Lung microvascular endothelial cell (primary cell): ENCODE results near the gene UBAP2. TPM values are rescaled to one million over a fixed set of nuclear protein-coding genes. Genes with fewer than 3 reads are reported as not detected.
A peak's percentile ranks its signal among the peaks of the same experiment; 100 is the strongest.

Experiments used
- DNase-seq, 2 donors: peaks; one replicate each; pipeline versions ENCODE4 v3.0.0 to v3.0.0-alpha.2; 2010; ENCODE audit warnings: low read depth in 2 of 2
- total RNA-seq: library from RNA; depleted of rRNA; stranded (reverse); fragments of >200 nt; gene quantifications from 2 replicates; pipeline ENCODE4 v1.2.1, GENCODE V29; 2014

Gene UBAP2, protein sequence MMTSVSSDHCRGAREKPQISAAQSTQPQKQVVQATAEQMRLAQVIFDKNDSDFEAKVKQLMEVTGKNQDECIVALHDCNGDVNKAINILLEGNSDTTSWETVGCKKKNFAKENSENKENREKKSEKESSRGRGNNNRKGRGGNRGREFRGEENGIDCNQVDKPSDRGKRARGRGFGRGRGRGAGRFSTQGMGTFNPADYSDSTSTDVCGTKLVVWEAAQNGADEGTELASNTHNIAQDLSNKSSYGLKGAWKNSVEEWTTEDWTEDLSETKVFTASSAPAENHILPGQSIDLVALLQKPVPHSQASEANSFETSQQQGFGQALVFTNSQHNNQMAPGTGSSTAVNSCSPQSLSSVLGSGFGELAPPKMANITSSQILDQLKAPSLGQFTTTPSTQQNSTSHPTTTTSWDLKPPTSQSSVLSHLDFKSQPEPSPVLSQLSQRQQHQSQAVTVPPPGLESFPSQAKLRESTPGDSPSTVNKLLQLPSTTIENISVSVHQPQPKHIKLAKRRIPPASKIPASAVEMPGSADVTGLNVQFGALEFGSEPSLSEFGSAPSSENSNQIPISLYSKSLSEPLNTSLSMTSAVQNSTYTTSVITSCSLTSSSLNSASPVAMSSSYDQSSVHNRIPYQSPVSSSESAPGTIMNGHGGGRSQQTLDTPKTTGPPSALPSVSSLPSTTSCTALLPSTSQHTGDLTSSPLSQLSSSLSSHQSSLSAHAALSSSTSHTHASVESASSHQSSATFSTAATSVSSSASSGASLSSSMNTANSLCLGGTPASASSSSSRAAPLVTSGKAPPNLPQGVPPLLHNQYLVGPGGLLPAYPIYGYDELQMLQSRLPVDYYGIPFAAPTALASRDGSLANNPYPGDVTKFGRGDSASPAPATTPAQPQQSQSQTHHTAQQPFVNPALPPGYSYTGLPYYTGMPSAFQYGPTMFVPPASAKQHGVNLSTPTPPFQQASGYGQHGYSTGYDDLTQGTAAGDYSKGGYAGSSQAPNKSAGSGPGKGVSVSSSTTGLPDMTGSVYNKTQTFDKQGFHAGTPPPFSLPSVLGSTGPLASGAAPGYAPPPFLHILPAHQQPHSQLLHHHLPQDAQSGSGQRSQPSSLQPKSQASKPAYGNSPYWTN
- total RNA-seq = 12.4 and 27.0 TPM in 2 replicates

DNA sequence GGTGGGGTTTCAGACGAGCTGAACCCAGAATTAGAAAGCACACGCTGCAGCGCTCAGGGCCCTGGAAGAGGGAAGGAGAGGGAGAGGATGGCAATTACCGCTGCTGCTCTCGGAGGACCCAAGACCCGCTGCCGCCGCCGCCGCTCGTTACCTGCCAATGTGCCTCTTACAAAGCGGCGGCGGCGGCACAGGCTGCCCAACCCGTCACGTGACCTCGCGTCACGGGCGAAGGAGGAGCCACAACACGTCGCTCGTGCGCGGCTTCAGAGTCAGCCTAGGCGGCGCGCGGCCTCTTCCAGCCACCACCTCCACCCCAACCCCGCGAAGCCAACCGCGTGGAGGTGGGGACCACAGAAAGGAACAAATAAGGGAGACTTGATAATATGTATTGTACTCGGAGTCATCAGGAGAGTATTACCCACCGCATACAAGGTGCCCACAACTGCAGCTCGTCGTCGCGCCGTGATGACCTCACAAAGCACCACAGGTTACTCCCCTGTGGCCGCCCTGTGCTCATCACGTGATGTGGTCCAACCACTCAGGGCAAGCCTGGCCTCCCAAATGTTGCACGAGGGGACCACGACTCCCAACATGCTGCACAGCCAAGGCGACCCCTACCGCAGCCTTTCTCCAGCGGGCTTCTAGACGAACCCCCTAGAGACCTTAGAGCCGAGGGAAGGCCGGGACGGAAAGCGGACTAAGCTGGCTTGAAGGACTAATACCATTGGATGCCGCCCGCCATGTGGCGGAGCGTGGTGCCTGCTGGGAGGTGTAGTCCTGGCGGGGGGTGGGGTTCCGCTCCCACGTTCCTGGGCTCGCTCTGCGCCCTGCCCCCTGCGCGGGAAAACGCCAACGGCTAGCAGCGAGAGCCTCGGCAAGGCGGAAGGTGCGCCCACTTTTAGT lies at the start of gene UBAP2:
Gene UBAP2 (minus strand): TSS at position 161 of the 903 bp plus-strand sequence. CDS start 31,739 bp downstream, outside the sequence.
- DNase-seq = peak; percentile 98

DNA sequence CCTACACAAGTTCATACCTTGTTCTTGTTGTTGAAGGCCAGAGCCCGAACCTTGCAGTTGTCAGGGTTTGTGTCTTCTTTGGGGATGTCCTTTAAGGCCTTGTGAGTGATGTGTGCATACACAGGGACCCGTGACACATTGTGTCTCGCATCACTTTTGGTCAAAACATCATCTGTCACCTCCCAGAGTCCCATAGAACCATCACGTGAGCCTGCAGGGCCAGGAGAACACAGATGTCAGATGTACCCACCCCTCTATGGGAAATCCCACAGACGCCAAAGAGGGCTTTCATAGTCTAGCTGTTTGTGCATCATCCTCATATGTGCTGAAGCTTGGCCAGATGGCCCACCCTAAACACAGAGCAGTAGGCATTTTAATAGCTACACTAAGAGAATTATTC lies 49.6 kb upstream of the UBAP2 start:
- DNase-seq = no peak

DNA sequence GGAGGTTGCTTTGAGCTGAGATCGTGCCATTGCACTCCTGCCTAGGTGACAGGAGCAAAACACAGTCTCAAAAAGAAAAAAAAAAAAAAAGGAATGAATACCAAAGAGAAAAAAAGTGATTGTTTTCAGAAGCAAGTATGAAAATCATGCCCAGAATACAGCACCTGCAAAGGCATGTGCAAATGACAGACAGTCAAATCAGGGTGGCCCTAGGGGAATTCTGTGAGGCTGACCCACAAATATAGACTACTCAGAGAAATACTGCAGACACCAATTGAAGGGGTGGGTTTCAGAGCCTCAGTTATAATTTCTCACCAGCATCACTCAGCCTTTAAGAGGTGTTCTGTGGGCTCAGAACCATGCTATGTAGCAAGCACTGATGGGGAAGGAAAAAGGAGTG lies 49.2 kb upstream of the UBAP2 start:
- DNase-seq = no peak

GRCh38 chr9:34096751-34097150 lies 48.1 kb upstream of the UBAP2 start:
- no peak for DNase-seq

- DNase-seq = no peak
These were observed 44.9 kb upstream of the UBAP2 start for GRCh38 chr9:34093578-34093977.

- DNase-seq = no peak
These were observed 40.6 kb upstream of the UBAP2 start for GRCh38 chr9:34089311-34089710.

DNA sequence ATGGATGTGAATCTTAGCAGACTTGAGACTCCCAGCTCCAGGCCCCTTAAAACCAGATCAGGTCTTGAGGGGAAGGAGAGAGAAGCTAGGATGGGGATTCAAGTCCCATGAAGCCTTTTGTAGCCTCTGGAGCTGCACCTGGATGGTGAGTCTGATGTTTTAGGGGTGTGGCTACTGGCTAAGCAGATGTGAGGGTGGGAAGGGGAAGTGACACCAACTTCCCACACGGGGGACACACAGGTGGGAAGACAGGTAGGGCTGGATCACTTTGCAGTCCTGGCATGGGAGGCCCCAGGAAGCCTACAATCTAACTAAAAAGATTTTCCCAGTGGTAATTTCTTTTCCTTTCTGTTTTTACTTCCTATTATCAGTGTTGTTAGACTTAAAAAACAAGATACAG lies 38.7 kb upstream of the UBAP2 start:
- DNase-seq = no peak

- DNase-seq = no peak
These were observed 38.2 kb upstream of the UBAP2 start for GRCh38 chr9:34086864-34087263.

- peak; percentile 15 to 67 for DNase-seq
These were observed 37.2 kb upstream of the UBAP2 start for GRCh38 chr9:34085581-34086500.

DNA sequence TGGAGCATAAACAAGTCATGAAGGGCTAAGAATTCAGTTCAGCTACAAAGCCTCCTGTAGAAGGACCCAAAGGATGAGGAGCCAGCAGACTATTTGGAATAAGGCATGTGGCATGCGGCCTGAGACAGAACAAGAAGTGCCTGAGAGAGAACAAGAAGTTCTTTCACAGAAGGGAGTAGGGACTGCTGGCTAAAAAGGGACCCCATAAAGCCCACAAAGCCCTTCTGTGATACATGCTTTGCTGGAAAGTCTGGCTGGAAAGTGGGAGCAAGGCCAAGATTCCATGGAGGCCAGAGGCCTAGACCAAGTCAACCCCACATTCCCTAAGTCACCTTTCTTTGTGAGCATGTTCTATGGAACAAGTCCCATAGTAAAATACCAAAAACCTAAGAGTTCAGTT lies 35.9 kb upstream of the UBAP2 start:
- peak in 1 of 2 donors; percentile 27 for DNase-seq

- DNase-seq = peak; percentile 46 to 57
These were observed 30.5 kb upstream of the UBAP2 start for GRCh38 chr9:34079181-34079580.

DNA sequence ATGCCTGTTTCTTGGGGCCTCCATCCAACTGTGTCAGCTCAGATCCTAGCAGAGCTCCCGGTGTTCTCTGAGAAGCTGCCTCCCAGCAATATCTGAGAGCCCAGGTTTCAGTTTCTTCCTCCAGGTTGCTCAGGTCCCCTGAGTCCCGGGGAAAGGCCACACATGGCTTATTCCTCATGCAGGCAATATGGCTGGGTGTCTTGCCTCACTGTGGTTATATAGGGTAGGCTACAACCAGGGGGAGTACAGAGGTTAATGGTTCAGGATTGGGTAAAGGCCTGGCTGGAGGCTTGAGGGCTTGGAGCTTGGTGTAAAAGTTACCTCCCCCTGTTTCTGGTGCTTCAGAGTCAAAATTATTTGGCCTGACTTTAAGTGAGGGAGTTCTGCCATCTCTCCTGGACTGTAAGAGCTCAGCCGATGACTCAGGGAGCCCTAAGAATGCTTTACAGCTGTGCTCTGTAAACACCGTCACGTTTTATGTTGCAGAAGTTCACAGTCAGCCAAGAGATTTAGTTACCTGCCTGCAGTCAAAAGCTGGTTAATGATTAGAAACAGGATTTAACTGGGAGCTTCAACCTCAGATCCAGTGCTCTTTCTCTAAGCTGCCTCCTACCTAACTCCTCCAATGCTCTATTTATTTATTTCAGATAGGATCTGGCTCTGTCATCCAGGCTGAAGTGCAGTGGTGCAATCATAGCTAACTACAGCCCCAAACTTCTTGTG lies 24.3 kb upstream of the UBAP2 start:
- peak in 1 of 2 donors; percentile 40 for DNase-seq

DNA sequence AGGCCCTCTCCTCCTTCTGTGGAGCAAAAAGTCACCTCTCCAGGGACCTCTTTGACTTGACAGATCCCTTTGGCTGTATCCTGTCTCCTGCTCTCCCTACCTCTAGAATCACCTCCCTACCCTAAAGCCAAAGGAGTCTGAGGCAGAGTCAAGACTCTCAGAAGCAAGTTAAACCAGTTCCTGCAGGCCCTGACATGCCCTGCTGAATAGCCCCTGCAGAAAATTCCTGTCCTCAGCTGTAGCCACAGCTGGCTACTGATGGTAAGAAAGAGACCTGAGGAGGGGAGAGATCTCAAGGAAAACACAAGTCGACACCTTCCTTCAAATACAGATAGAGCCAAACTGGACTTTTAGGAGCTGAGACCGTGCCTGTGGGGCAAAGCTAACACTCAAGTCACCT lies 23.7 kb upstream of the UBAP2 start:
- no peak for DNase-seq

DNA sequence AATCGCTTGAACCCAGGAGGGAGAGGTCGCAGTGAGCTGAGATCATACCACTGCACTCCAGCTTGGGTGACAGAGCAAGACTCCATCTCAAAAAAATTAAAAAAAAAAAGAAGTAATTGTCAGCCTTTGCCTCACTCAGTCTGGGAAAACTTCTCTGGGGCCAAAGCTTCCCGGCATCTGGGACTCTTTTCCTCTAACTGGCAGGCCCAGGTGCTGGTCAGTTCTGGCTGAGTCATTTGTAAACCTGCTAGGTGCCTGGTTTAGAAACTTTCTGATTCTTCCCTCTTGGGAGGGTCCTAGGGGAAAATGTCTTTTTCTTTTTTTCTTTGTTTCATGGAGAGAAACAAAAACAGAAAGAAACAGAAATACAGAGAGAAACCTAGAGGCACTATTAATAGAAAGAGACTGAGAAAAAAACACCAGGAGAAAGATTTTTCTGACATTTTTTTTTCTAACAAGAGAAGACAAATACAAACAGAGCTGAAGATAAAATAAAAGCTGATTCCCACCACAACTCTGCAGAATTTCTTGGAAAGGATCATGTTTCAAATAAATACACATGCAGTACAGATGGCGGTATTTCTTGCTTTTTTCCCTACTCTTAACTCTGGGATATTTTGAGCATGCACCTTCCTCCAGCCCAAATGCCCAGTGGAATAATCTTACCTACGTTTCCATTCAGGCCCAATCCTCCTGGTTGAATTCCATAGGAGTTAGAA lies 22.1 kb upstream of the UBAP2 start:
- no peak for DNase-seq

- DNase-seq = no peak
These were observed 21.1 kb upstream of the UBAP2 start for GRCh38 chr9:34069831-34070230.

DNA sequence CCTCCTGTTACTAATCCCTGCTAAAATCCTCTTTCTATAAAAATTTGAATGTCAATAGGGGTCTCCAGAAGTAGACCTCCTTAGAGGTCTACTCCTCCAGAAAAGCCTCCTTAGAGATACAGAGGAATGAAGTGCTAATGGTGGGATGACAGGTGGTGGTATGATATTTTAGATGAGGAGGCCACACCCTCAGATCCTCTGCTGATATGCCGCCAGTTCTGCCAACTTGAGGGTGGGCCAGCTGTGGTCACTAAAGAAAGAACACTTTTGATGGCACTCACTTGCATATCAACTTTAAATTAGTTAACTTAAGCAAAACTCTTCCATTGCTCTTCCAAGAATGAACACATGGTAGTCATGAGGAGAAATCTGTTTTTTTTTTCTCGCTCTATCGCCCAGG lies 16.9 kb upstream of the UBAP2 start:
- no peak for DNase-seq

GRCh38 chr9:34059954-34060353 lies 11.3 kb upstream of the UBAP2 start:
- no peak for DNase-seq

DNA sequence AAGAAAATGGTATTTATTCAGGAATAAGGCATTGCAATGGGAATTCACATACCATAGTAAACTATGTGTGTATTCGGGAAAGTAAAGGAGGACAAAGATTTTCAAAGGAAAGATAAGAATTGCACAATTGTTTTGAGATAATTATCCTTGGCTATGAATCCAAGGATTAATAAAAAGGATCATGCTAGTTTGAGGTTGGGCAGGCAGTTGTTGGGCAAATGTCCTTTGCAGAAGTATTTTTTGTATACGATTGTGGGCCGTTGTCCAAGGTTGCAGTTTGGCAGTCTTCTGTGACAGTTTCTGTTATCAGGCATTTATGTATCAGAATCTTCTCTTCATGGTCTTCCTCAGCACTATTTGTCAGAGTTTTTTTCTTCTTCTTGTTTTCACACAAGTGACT lies 10.6 kb upstream of the UBAP2 start:
- DNase-seq = no peak
